CD4-positive, alpha-beta memory T cell (primary cell): ENCODE data around the gene G3BP2. TPM values are rescaled to one million over a fixed set of nuclear protein-coding genes. Genes with fewer than 3 reads are reported as not detected.

Experiments
- CTCF ChIA-PET: fragments of 350-600 bp; sonication (Branson Sonifier 250); formaldehyde crosslinking; loops from one replicate; lab custom pipeline; 2021; ENCODE audit warnings: inconsistent platforms; ENCODE audit not compliant: partially characterized antibody; lab: Charles Lee
- POLR2A ChIA-PET: fragments of 350-600 bp; sonication (Branson Sonifier 250); formaldehyde crosslinking; loops from one replicate; lab custom pipeline; 2021; ENCODE audit not compliant: partially characterized antibody; lab: Charles Lee
- DNase-seq, 5 donors: peaks; one replicate each; pipeline versions ENCODE4 v3.0.0 to v3.0.0-alpha.2; 2020 to 2022; ENCODE audit warnings: mixed read lengths in 1 of 5
- H3K27ac ChIP-seq: one replicate; pipeline ENCODE4 v1.7.0; 2013; ENCODE audit warnings: low read depth, low read length
- H3K27me3 ChIP-seq: 2 replicates; pipeline ENCODE4 v1.7.0; 2013; ENCODE audit warnings: mild to moderate bottlenecking, low read length, moderate library complexity; ENCODE audit not compliant: insufficient read depth
- H3K36me3 ChIP-seq: 2 replicates; pipeline ENCODE4 v1.7.0; 2013; ENCODE audit warnings: mild to moderate bottlenecking, low read length, moderate library complexity; ENCODE audit not compliant: insufficient read depth
- H3K4me1 ChIP-seq: 2 replicates; pipeline ENCODE4 v1.7.0; 2013; ENCODE audit warnings: mild to moderate bottlenecking, low read length, moderate library complexity; ENCODE audit not compliant: insufficient read depth
- H3K4me3 ChIP-seq, 2 donors: one replicate each; pipeline ENCODE4 v1.7.0; 2013; ENCODE audit warnings: low read length in 2 of 2, mild to moderate bottlenecking in 1 of 2
- H3K9me3 ChIP-seq, 2 donors: one replicate each; pipeline ENCODE4 v1.7.0; 2013; ENCODE audit warnings: low read length in 2 of 2, control low read depth in 1 of 2; ENCODE audit not compliant: control insufficient read depth in 1 of 2
- H3K27ac Mint-ChIP-seq, 7 donors: one replicate each; pipeline ENCODE4 v1.8.0; 2020 to 2021; ENCODE audit warnings: mixed read lengths in 7 of 7, mild to moderate bottlenecking in 6 of 7, inconsistent platforms in 3 of 7, moderate library complexity in 3 of 7
- H3K27me3 Mint-ChIP-seq, 2 donors: one replicate each; pipeline ENCODE4 v1.8.0; 2020 to 2021; ENCODE audit warnings: mixed read lengths in 2 of 2
- H3K36me3 Mint-ChIP-seq, 2 donors: one replicate each; pipeline ENCODE4 v1.8.0; 2020 to 2021; ENCODE audit warnings: mixed read lengths in 2 of 2, inconsistent platforms in 1 of 2, mild to moderate bottlenecking in 1 of 2
- H3K4me1 Mint-ChIP-seq, 4 donors: one replicate each; pipeline ENCODE4 v1.8.0; 2020 to 2021; ENCODE audit warnings: mixed read lengths in 4 of 4, mild to moderate bottlenecking in 1 of 4
- H3K4me3 Mint-ChIP-seq, 8 donors: one replicate each; pipeline ENCODE4 v1.8.0; 2020 to 2021; ENCODE audit warnings: mixed read lengths in 8 of 8, mild to moderate bottlenecking in 7 of 8, moderate library complexity in 6 of 8, inconsistent platforms in 3 of 8
- H3K9me3 Mint-ChIP-seq, 8 donors: one replicate each; pipeline ENCODE4 v1.8.0; 2020 to 2021; ENCODE audit warnings: mixed read lengths in 8 of 8, mild to moderate bottlenecking in 5 of 8, inconsistent platforms in 3 of 8, moderate library complexity in 1 of 8
- intact Hi-C: fragments of 100-400 bp; cut with micrococcal nuclease; formaldehyde crosslinking; loops from one replicate; pipeline ENCODE4 v1.15.1; 2023
- polyA plus RNA-seq, 2 donors: library from polyadenylated mRNA; unstranded; fragments of 300-500 nt; fragmentation: Illumina TruSeq; gene quantifications; one replicate each; pipeline ENCODE4 v1.2.3, GENCODE V29; 2021
- total RNA-seq, 2 experiments: library from RNA; stranded (reverse); gene quantifications; one replicate each; pipeline ENCODE4 v1.2.3, GENCODE V29; 2021

Gene G3BP2
- total and polyA plus RNA-seq, 4 experiments from 2014 or later = 118 to 165 (median 138) TPM

- no peak overlapping the region for H3K27ac Mint-ChIP-seq
- no peaks in the 10 kb centered on the region for H3K9me3 Mint-ChIP-seq
- Histone ChIP-seq H3K27me3 (no peaks in the 10 kb centered on the region), H3K27ac (no peak overlapping the region), H3K4me3 (no peak overlapping the region), H3K9me3 (no peaks in the 10 kb centered on the region), H3K4me1 (no peaks in the 10 kb centered on the region), H3K36me3 (no peaks in the 10 kb centered on the region)
- intact Hi-C loops = no loop called here
- H3K27me3 Mint-ChIP-seq = no peaks in the 10 kb centered on the region
- peaks cover 0 to 3% (median 0%) of the 10 kb centered on the region in 4 donors for H3K4me1 Mint-ChIP-seq
- H3K4me3 Mint-ChIP-seq = no peak overlapping the region
- H3K36me3 Mint-ChIP-seq = peaks cover 1 to 3% of the 10 kb centered on the region in 2 donors
- ChIA-PET CTCF (interaction anchor here (2.9 kb wide), 1 partner anchor 10 kb away, joined by 17 read pairs; the partner anchor contains the start of gene USO1), POLR2A (interaction anchor here (1.4 to 1.6 kb wide), 2 partner anchors 9 to 41 kb away, joined by 3 to 12 read pairs; partner anchors contain the start of gene USO1)
- no peak for DNase-seq
These were observed 41.5 kb upstream of the G3BP2 start for GRCh38 chr4:75714704-75715103.

GRCh38 chr4:75714011-75714410 is 40.8 kb upstream of the G3BP2 start:
- Histone ChIP-seq H3K27me3 (no peaks in the 10 kb centered on the region), H3K4me1 (no peaks in the 10 kb centered on the region), H3K4me3 (no peak overlapping the region), H3K36me3 (no peaks in the 10 kb centered on the region), H3K27ac (no peak overlapping the region), H3K9me3 (no peaks in the 10 kb centered on the region)
- intact Hi-C loops = no loop called here
- no peak for DNase-seq
- Mint-ChIP-seq H3K4me3 (no peak overlapping the region), H3K27ac (peak overlapping the region in 1 of 7 donors; percentile 77), H3K9me3 (no peaks in the 10 kb centered on the region), H3K27me3 (no peaks in the 10 kb centered on the region), H3K4me1 (peaks cover 0 to 3% (median 0%) of the 10 kb centered on the region in 4 donors), H3K36me3 (peaks cover 1 to 3% of the 10 kb centered on the region in 2 donors)
- ChIA-PET POLR2A (interaction anchor here (1.4 kb wide), 1 partner anchor 40 kb away, joined by 3 read pairs; no protein-coding TSS in a partner anchor), CTCF (interaction anchor here (5.7 kb wide), 1 partner anchor 9 kb away, joined by 37 read pairs; the partner anchor contains the start of gene USO1)

- DNase-seq = no peak
- peaks cover 0 to 3% of the 10 kb centered on the region in 2 donors for H3K36me3 Mint-ChIP-seq
- Histone ChIP-seq H3K4me1 (no peaks in the 10 kb centered on the region), H3K36me3 (no peaks in the 10 kb centered on the region), H3K9me3 (no peaks in the 10 kb centered on the region), H3K27me3 (no peaks in the 10 kb centered on the region), H3K27ac (no peak overlapping the region), H3K4me3 (no peak overlapping the region)
- POLR2A ChIA-PET = interaction anchor here (1.7 kb wide), 1 partner anchor 13 kb away, joined by 10 read pairs; the partner anchor contains the start of gene USO1
- no peak overlapping the region for H3K4me3 Mint-ChIP-seq
- H3K4me1 Mint-ChIP-seq = peaks cover 0 to 5% (median under 1%) of the 10 kb centered on the region in 4 donors
- H3K9me3 Mint-ChIP-seq = no peaks in the 10 kb centered on the region
- H3K27ac Mint-ChIP-seq = no peak overlapping the region
- H3K27me3 Mint-ChIP-seq = no peaks in the 10 kb centered on the region
- CTCF ChIA-PET = interaction anchor here (1.0 to 5.7 kb wide), 6 partner anchors 9 to 135 kb away, joined by 3 to 37 read pairs (median 4); partner anchors contain the start of gene USO1
- intact Hi-C loops = no loop called here
These were observed 37.0 kb upstream of the G3BP2 start for GRCh38 chr4:75710246-75710645.

GRCh38 chr4:75708218-75708691 is 35.0 kb upstream of the G3BP2 start:
- no peaks in the 10 kb centered on the region for H3K36me3 ChIP-seq
- H3K27me3 ChIP-seq = no peaks in the 10 kb centered on the region
- ChIA-PET POLR2A (interaction anchor here (0.6 kb wide), 1 partner anchor 42 kb away, joined by 3 read pairs; no protein-coding TSS in a partner anchor), CTCF (interaction anchor here (0.9 to 1.3 kb wide), 4 partner anchors 34 to 165 kb away, joined by 3 to 5 read pairs (median 4); no protein-coding TSS in a partner anchor)
- peaks cover 0 to 5% of the 10 kb centered on the region in 2 donors for H3K36me3 Mint-ChIP-seq
- no peaks in the 10 kb centered on the region for H3K4me1 ChIP-seq
- no peak overlapping the region for H3K27ac ChIP-seq
- no peak overlapping the region for H3K4me3 Mint-ChIP-seq
- H3K27ac Mint-ChIP-seq = peak overlapping the region in 5 of 7 donors; percentile 43 to 69 (median 50)
- no peaks in the 10 kb centered on the region for H3K9me3 ChIP-seq
- no peaks in the 10 kb centered on the region for H3K9me3 Mint-ChIP-seq
- H3K4me3 ChIP-seq = no peak overlapping the region
- H3K4me1 Mint-ChIP-seq = peaks cover 0 to 5% (median under 1%) of the 10 kb centered on the region in 4 donors
- intact Hi-C loops = loop anchor here (2.0 to 10.0 kb wide), 2 partner anchors 17 to 833 kb away; partner anchors contain the start of gene USO1
- peak; percentile 47 to 63 (median 49) for DNase-seq
- no peaks in the 10 kb centered on the region for H3K27me3 Mint-ChIP-seq

- Histone ChIP-seq H3K27ac (no peak overlapping the region), H3K4me3 (no peak overlapping the region), H3K36me3 (no peaks in the 10 kb centered on the region), H3K27me3 (no peaks in the 10 kb centered on the region), H3K4me1 (no peaks in the 10 kb centered on the region), H3K9me3 (no peaks in the 10 kb centered on the region)
- CTCF ChIA-PET = interaction anchor here (1.0 to 3.6 kb wide), 2 partner anchors 13 to 18 kb away, joined by 3 to 9 read pairs; partner anchors contain the start of gene USO1
- H3K27me3 Mint-ChIP-seq = no peaks in the 10 kb centered on the region
- no peak overlapping the region for H3K27ac Mint-ChIP-seq
- peaks cover 0 to 5% of the 10 kb centered on the region in 2 donors for H3K36me3 Mint-ChIP-seq
- H3K4me1 Mint-ChIP-seq = peaks cover 0 to 5% (median under 1%) of the 10 kb centered on the region in 4 donors
- POLR2A ChIA-PET = interaction anchor here (2.2 kb wide), 1 partner anchor 18 kb away, joined by 5 read pairs; the partner anchor contains the start of gene USO1
- H3K4me3 Mint-ChIP-seq = no peak overlapping the region
- no peak for DNase-seq
- intact Hi-C loops = loop anchor here (10.0 kb wide), 1 partner anchor 831 kb away; no protein-coding TSS in a partner anchor
- H3K9me3 Mint-ChIP-seq = no peaks in the 10 kb centered on the region
These were observed 32.2 kb upstream of the G3BP2 start for GRCh38 chr4:75705198-75705977.

- intact Hi-C loops = loop anchor here (10.0 kb wide), 1 partner anchor 828 kb away; no protein-coding TSS in a partner anchor
- H3K9me3 Mint-ChIP-seq = no peaks in the 10 kb centered on the region
- Histone ChIP-seq H3K27ac (no peak overlapping the region), H3K36me3 (no peaks in the 10 kb centered on the region), H3K4me3 (no peak overlapping the region), H3K4me1 (peaks cover 14% of the 10 kb centered on the region), H3K9me3 (no peaks in the 10 kb centered on the region), H3K27me3 (no peaks in the 10 kb centered on the region)
- DNase-seq = no peak
- H3K36me3 Mint-ChIP-seq = peaks cover 0 to 5% of the 10 kb centered on the region in 2 donors
- ChIA-PET POLR2A (no interaction called here), CTCF (no interaction called here)
- no peaks in the 10 kb centered on the region for H3K27me3 Mint-ChIP-seq
- H3K4me3 Mint-ChIP-seq = no peak overlapping the region
- H3K4me1 Mint-ChIP-seq = peaks cover 12 to 17% (median 15%) of the 10 kb centered on the region in 4 donors
- peak overlapping the region in 1 of 7 donors; percentile 15 for H3K27ac Mint-ChIP-seq
These were observed 29.8 kb upstream of the G3BP2 start for GRCh38 chr4:75702919-75703411.
